GM12875 (cell line): ENCODE data around the gene CEACAM16.
A peak's percentile ranks its signal among the peaks of the same experiment; 100 is the strongest.

Source experiments
- H3K4me3 ChIP-seq: one replicate; pipeline ENCODE4 v1.5.1; 2011; ENCODE audit warnings: low read depth, low read length, control low read depth
- CTCF ChIP-seq: IDR thresholded peaks from 2 replicates; pipeline ENCODE4 v1.5.1; 2011; ENCODE audit warnings: low read depth, mild to moderate bottlenecking, control low read depth, inconsistent platforms, low read length, moderate library complexity, borderline replicate concordance; ENCODE audit not compliant: insufficient read depth

Gene CEACAM16

GRCh38 chr19:44723299-44723951 is 24.5 kb downstream of the CEACAM16 start:
- TF ChIP-seq CTCF, result no peak
- no peak overlapping the region for H3K4me3 ChIP-seq

DNA sequence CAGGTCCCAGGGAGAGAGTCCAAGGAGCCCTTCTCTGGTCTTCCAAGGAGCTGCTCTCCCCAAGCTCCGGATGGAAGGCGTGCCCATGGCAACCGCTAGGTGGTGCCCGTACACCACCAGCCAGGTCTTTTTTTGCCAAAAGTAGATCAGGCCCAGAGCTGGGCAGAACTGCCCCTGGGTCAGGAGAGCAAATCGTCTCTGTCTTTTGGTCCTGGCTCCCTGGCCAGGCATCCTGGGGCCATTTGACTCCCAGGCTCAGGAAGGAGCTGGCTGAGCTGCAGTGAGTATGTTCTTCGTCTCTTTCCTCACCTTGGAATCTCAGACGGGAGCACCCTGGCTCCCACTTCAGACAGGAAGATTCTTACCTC is 25.0 kb downstream of the CEACAM16 start:
- H3K4me3 ChIP-seq, result no peak overlapping the region

GRCh38 chr19:44725251-44725650 is 26.3 kb downstream of the CEACAM16 start:
- no peak for TF ChIP-seq CTCF
- no peak overlapping the region for H3K4me3 ChIP-seq

More for the DNA sequence above, 25.0 kb downstream of the CEACAM16 start:
- TF ChIP-seq CTCF, result peak; percentile 97

- H3K4me3 ChIP-seq, result no peak overlapping the region
- no peak for TF ChIP-seq CTCF
These were observed 26.7 kb downstream of the CEACAM16 start for GRCh38 chr19:44725684-44726083.

DNA sequence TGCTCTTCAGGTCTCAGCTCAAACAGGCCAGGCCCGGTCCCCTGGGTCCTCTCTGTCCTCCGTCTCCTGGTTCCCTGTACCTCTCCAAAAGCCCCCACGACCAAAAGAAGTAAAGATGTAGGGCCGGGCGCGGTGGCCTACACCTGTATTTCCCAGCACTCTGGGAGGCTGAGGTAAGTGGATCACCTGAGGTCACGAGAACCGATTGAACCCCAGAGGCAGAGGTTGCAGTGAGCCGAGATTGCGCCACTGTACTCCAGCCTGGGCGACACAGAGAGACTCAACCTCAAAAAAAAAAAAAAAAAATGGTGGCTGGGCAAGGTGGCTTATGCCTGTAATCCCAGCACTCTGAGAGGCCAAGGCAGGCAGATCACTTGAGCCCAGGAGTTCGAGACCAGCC is 27.5 kb downstream of the CEACAM16 start:
- TF ChIP-seq CTCF, result no peak
- no peak overlapping the region for H3K4me3 ChIP-seq

- H3K4me3 ChIP-seq, result no peak overlapping the region
- TF ChIP-seq CTCF, result no peak
These were observed 29.2 kb downstream of the CEACAM16 start for GRCh38 chr19:44728178-44728577.

GRCh38 chr19:44729516-44730033 is 30.6 kb downstream of the CEACAM16 start:
- no peak for TF ChIP-seq CTCF
- no peak overlapping the region for H3K4me3 ChIP-seq
